Breast epithelium (tissue), 4 donors: ENCODE data around the gene LRRC75B. TPM values are rescaled to one million over a fixed set of nuclear protein-coding genes. Genes with fewer than 3 reads are reported as not detected.
"Not testable (repeated sequence)": the region's sequence is repeated elsewhere in the genome, so short reads cannot be mapped to it uniquely, and the experiment has no call there.

ENCODE experiments used
- DNase-seq, 2 donors: peaks; one replicate each; pipeline ENCODE4 v3.0.0-alpha.2; 2019; ENCODE audit warnings: low spot score in 2 of 2
- H3K27ac ChIP-seq, 2 donors: fragments of 200-600 bp; sonication (generic) in 1 of 2; one replicate each; pipeline ENCODE4 v1.5.1; 2016 to 2019; ENCODE audit warnings: mild to moderate bottlenecking in 1 of 2
- H3K27me3 ChIP-seq, 2 donors: fragments of 200-600 bp; sonication (generic) in 1 of 2; one replicate each; pipeline versions ENCODE4 v1.5.1 to v1.6.0; 2017 to 2019; ENCODE audit warnings: control low read depth in 1 of 2, mild to moderate bottlenecking in 1 of 2
- H3K36me3 ChIP-seq: fragments of 200-600 bp; one replicate; pipeline ENCODE4 v1.5.1; 2019
- H3K4me1 ChIP-seq, 2 donors: fragments of 200-600 bp; sonication (generic); one replicate each; pipeline ENCODE4 v1.5.1; 2016 to 2019; ENCODE audit warnings: control low read depth in 1 of 2
- H3K4me3 ChIP-seq, 3 donors: fragments of 200-600 bp; sonication (generic); 1 replicate in 2 of 3; 2 replicates in 1 of 3; pipeline ENCODE4 v1.5.1; 2016 to 2019; ENCODE audit warnings: mild to moderate bottlenecking in 3 of 3, moderate library complexity in 2 of 3
- H3K9me3 ChIP-seq, 2 donors: fragments of 200-600 bp; sonication (generic) in 1 of 2; one replicate each; pipeline ENCODE4 v1.5.1; 2016 to 2019; ENCODE audit warnings: control low read depth in 1 of 2
- CTCF ChIP-seq, 3 donors: fragments of 450-650 bp; IDR thresholded peaks; one replicate each; pipeline ENCODE4 v1.5.1; 2016 to 2017; ENCODE audit warnings: antibody characterized with exemption in 3 of 3, mild to moderate bottlenecking in 3 of 3, moderate library complexity in 3 of 3
- POLR2A ChIP-seq: fragments of 450-650 bp; IDR thresholded peaks from one replicate; pipeline ENCODE4 v1.6.1; 2016; ENCODE audit warnings: antibody characterized with exemption, mild to moderate bottlenecking, moderate library complexity
- POLR2AphosphoS5 ChIP-seq, 3 donors: sonication (generic); formaldehyde crosslinking; IDR thresholded peaks; one replicate each; pipeline ENCODE4 v1.6.1; 2017; ENCODE audit warnings: antibody characterized with exemption in 3 of 3
- intact Hi-C: fragments of 100-400 bp; cut with DNase I; formaldehyde crosslinking; loops from one replicate; pipeline ENCODE4 v1.15.1; 2023; ENCODE audit warnings: low total_unique reads
- total RNA-seq, 3 donors: library from RNA; depleted of rRNA; stranded (reverse); fragments of >200 nt; gene quantifications; one replicate each; pipeline ENCODE4 v1.1.0, GENCODE V29; 2016

Gene LRRC75B
- total RNA-seq, 3 donors from 2014 or later: 10.7 to 23.1 (median 20.0) TPM

GRCh38 chr22:24595228-24595627 is 2.4 kb upstream of the LRRC75B start:
- Histone ChIP-seq H3K4me1 (peaks cover 6 to 25% of the 10 kb centered on the region in 2 donors), H3K4me3 (no peak overlapping the region), H3K27ac (peak overlapping the region; percentile 34 to 82), H3K9me3 (no peaks in the 10 kb centered on the region), H3K27me3 (no peaks in the 10 kb centered on the region), H3K36me3 (no peaks in the 10 kb centered on the region)
- DNase-seq: no peak
- intact Hi-C loops: no loop called here
- TF ChIP-seq POLR2A: no peak
- TF ChIP-seq POLR2AphosphoS5 (IDR thresholded peaks at IDR 0.05): no peak

DNA sequence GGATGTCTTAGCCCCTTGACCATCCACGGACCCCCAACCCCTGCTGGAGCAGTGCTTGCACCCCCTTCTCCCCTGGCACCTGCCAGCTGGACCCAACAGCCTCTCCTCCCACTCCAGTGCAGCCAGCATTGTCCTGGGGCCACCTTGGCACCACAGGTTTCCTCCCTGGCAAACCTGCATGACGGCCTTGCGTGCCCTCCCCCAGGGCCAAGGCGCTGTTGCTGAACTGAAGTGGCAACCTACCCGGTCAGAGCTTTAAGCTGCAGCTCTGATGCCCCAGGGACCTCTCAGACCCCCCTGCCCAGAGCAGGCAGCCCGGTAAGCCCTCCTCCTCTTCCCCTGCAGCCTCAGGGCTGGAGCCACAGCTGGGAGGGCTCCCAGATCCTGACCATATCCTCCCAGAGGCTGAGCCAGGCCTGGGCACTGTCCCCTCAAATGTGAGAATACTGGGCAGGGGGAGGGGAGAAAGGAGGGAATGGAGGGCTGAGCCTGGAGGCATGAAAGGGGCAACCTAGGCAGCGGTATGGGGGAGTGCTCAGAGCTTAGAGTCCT is 1.8 kb upstream of the LRRC75B start:
- peak; percentile 73 to 81 for DNase-seq
- H3K9me3 ChIP-seq: no peaks in the 10 kb centered on the region
- H3K4me1 ChIP-seq: peaks cover 6 to 29% of the 10 kb centered on the region in 2 donors
- intact Hi-C loops: no loop called here
- H3K27me3 ChIP-seq: no peaks in the 10 kb centered on the region
- no peak overlapping the region for H3K4me3 ChIP-seq
- TF ChIP-seq CTCF (IDR thresholded peaks at IDR 0.05) (no peak), POLR2A (no peak), POLR2AphosphoS5 (IDR thresholded peaks at IDR 0.05) (no peak)
- no peaks in the 10 kb centered on the region for H3K36me3 ChIP-seq
- H3K27ac ChIP-seq: peak overlapping the region; percentile 34 to 82

DNA sequence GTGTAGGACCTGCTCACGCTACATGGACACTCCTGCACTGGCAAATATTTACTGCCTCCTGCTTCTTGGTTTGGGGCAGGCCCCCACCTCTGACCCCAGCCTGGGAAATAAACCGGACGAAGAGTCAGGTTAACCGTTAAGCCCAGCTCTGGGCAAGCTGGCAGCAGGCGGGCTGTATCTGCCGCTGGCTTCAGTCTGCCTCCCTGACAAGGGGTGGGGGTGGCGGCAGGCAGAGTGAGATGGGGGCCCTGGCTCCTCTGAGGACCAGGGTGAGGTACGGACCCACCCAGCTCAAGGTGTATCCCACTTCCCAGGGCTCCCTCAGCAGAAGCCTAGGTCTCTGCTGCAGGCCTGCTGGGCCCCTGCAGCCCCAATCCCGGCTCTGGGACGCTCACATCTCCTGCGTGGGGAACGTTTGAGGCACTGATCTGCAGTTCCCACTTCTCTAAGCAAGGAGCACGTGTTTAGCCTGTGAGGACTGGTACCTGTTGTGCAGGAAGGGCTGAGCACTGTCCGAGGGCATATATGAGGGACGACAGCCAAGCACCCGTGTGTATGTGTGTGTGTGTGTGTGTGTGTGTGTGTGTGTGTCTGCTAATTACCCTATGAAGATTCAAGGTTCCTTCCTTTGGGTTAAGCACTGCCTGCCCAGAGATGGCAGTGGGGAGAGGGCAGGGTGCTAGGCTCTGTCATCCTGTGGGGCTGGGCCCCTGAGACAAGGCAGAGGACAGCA is 1.1 kb upstream of the LRRC75B start:
- Histone ChIP-seq H3K27me3 (no peaks in the 10 kb centered on the region), H3K36me3 (no peaks in the 10 kb centered on the region), H3K4me1 (peaks cover 8 to 35% of the 10 kb centered on the region in 2 donors), H3K27ac (peak overlapping the region; percentile 34 to 82), H3K9me3 (no peaks in the 10 kb centered on the region), H3K4me3 (no peak overlapping the region)
- TF ChIP-seq POLR2A (no peak), CTCF (IDR thresholded peaks at IDR 0.05) (no peak), POLR2AphosphoS5 (IDR thresholded peaks at IDR 0.05) (no peak)
- intact Hi-C loops: no loop called here
- peak in 1 of 2 donors; percentile 60 for DNase-seq

DNA sequence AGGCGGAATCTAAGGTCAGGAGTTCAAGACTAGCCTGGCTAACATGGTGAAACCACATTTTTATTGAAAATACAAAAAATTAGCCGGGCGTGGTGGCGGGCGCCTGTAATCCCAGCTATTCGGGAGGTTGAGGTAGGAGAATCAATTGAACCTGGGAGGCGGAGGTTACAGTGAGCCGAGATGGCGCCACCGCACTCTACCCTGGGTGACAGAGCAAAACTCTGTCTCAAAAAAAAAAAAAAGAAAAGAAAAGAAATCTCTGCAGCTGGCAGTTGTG is 624 bp upstream of the LRRC75B start:
- intact Hi-C loops, H3K36me3 ChIP-seq, H3K9me3 ChIP-seq, H3K27me3 ChIP-seq, DNase-seq: not testable (repeated sequence)
- Histone ChIP-seq H3K4me3 (peak overlapping the region; percentile 68 to 92 (median 70)), H3K27ac (peak overlapping the region; percentile 82 to 88), H3K4me1 (peaks cover 13 to 40% of the 10 kb centered on the region in 2 donors)

DNA sequence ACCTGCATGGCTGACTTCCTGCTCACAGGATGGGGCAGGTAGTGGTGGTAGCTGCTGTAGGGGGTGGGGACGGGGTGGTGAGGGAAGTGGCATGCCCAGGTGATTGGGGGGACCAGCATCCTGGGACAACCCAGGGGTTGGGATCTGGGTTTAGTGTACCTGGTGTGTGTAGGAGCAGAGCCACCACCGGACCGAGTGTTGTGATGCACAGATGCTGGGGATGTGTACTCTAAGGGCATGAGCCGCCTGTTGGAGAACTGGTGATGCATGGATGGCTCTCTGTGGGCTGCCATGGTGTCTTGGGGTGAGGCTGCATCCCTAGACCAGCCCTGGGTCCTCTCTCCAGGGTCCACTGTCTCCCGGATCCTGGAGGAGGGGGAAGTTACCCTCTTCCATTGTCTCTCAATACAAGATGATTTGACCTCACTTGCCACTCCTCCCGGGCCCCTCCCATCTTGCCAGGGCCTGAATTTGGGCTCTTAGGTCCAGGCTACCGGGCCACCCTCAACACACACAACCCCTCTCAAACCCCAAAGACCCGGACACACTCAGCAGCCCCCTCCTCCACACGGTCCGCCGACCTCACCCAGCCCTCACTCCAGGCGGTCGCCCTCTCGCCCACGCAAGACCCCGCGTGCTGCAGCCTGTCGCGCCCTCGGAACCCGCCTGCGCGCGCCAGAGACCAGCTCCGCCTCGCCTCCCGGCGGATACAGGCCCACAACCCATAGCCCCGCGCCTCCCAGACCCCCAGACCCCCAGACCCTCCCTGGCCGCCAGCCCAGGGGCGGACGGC is 619 bp downstream of the LRRC75B start:
- DNase-seq: no peak
- Histone ChIP-seq H3K27ac (peak overlapping the region; percentile 82 to 88), H3K27me3 (no peaks in the 10 kb centered on the region), H3K9me3 (no peaks in the 10 kb centered on the region), H3K36me3 (no peaks in the 10 kb centered on the region), H3K4me1 (peaks cover 13 to 46% of the 10 kb centered on the region in 2 donors), H3K4me3 (peak overlapping the region; percentile 68 to 92 (median 70))
- intact Hi-C loops: no loop called here
- no peak for TF ChIP-seq POLR2AphosphoS5 (IDR thresholded peaks at IDR 0.05)

GRCh38 chr22:24591286-24591830 is 1.5 kb downstream of the LRRC75B start:
- intact Hi-C loops: no loop called here
- peak overlapping the region; percentile 72 to 88 for H3K27ac ChIP-seq
- no peaks in the 10 kb centered on the region for H3K9me3 ChIP-seq
- TF ChIP-seq POLR2AphosphoS5 (IDR thresholded peaks at IDR 0.05) (no peak), POLR2A (no peak), CTCF (IDR thresholded peaks at IDR 0.05) (no peak)
- H3K36me3 ChIP-seq: no peaks in the 10 kb centered on the region
- H3K4me1 ChIP-seq: peaks cover 13 to 46% of the 10 kb centered on the region in 2 donors
- no peaks in the 10 kb centered on the region for H3K27me3 ChIP-seq
- DNase-seq: no peak
- H3K4me3 ChIP-seq: no peak overlapping the region
